Measurements from ENCODE around the gene SMPD3.

- TF ChIP-seq, protein P1, sequence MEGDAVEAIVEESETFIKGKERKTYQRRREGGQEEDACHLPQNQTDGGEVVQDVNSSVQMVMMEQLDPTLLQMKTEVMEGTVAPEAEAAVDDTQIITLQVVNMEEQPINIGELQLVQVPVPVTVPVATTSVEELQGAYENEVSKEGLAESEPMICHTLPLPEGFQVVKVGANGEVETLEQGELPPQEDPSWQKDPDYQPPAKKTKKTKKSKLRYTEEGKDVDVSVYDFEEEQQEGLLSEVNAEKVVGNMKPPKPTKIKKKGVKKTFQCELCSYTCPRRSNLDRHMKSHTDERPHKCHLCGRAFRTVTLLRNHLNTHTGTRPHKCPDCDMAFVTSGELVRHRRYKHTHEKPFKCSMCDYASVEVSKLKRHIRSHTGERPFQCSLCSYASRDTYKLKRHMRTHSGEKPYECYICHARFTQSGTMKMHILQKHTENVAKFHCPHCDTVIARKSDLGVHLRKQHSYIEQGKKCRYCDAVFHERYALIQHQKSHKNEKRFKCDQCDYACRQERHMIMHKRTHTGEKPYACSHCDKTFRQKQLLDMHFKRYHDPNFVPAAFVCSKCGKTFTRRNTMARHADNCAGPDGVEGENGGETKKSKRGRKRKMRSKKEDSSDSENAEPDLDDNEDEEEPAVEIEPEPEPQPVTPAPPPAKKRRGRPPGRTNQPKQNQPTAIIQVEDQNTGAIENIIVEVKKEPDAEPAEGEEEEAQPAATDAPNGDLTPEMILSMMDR (conservative IDR thresholded peaks at IDR 0.05; ENCODE audit: low read depth, low read length): no peak
- TF ChIP-seq EZH2 (IDR thresholded peaks at IDR 0.05; ENCODE audit: borderline replicate concordance, low read depth, low read length, poor library complexity, severe bottlenecking): no peak
Measured at GRCh38 chr16:68356919-68357286, 91.4 kb downstream of the SMPD3 start.
